Gastrocnemius medialis (tissue), 4 donors: ENCODE measurements around the gene PLAAT2. TPM values are rescaled to one million over a fixed set of nuclear protein-coding genes. Genes with fewer than 3 reads are reported as not detected.

Experiments used
- ATAC-seq, 2 donors: fragments of 150-250 bp; one replicate each; pipeline ENCODE4 v1.9.1; 2016
- DNase-seq, 2 donors: peaks; one replicate each; pipeline ENCODE4 v3.0.0-alpha.2; 2019
- H3K27ac ChIP-seq, 4 donors: fragments of 200-600 bp; sonication (generic); 1 replicate in 1 of 4; 2 replicates in 3 of 4; pipeline ENCODE4 v1.5.1; 2016 to 2018; ENCODE audit warnings: mild to moderate bottlenecking in 2 of 4, moderate library complexity in 1 of 4
- H3K27me3 ChIP-seq, 3 donors: fragments of 200-600 bp; sonication (generic) in 2 of 3; 1 replicate in 1 of 3; 2 replicates in 2 of 3; pipeline versions ENCODE4 v1.5.1 to v1.6.0; 2016 to 2019; ENCODE audit warnings: mild to moderate bottlenecking in 1 of 3, moderate library complexity in 1 of 3
- H3K36me3 ChIP-seq, 2 donors: fragments of 200-600 bp; sonication (generic) in 1 of 2; one replicate each; pipeline ENCODE4 v1.5.1; 2017 to 2018
- H3K4me1 ChIP-seq, 2 donors: fragments of 200-600 bp; sonication (generic) in 1 of 2; one replicate each; pipeline ENCODE4 v1.5.1; 2016 to 2017; ENCODE audit warnings: mild to moderate bottlenecking in 2 of 2
- H3K4me3 ChIP-seq, 4 donors: fragments of 200-600 bp; sonication (generic) in 3 of 4; 1 replicate in 1 of 4; 2 replicates in 3 of 4; pipeline ENCODE4 v1.5.1; 2016 to 2019; ENCODE audit warnings: mild to moderate bottlenecking in 2 of 4
- H3K9me3 ChIP-seq, 3 donors: fragments of 200-600 bp; sonication (generic) in 2 of 3; 1 replicate in 1 of 3; 2 replicates in 2 of 3; pipeline ENCODE4 v1.5.1; 2016 to 2019
- POLR2A ChIP-seq, 2 donors: fragments of 450-650 bp; IDR thresholded peaks; one replicate each; pipeline ENCODE4 v1.6.1; 2017; ENCODE audit warnings: antibody characterized with exemption in 2 of 2, mild to moderate bottlenecking in 2 of 2, moderate library complexity in 2 of 2
- in situ Hi-C, 4 donors: fragments of 200-750 bp; cut with MboI; loops; one replicate each; pipeline versions ENCODE4 v1.15.0 to v1.8.0; 2017; ENCODE audit warnings: low sequenced_read_pairs in 4 of 4
- intact Hi-C: fragments of 100-400 bp; cut with DNase I; formaldehyde crosslinking; loops from one replicate; pipeline ENCODE4 v1.15.1; 2023; ENCODE audit warnings: low total_unique reads
- total RNA-seq, 4 donors: library from RNA; depleted of rRNA; stranded (reverse); fragments of >200 nt; gene quantifications; one replicate each; pipeline versions ENCODE4 v1.1.0 to v1.2.3, GENCODE V29; 2016
- TF ChIP-seq, protein P1 (sequence below), 5 experiments: fragments of 450-650 bp in 3 of 5; fragments of 200-600 bp in 2 of 5; sonication (generic) in 2 of 5; IDR thresholded peaks in 4 of 5; conservative IDR thresholded peaks in 1 of 5; 1 replicate in 4 of 5; 2 replicates in 1 of 5; pipeline ENCODE4 v1.5.1; 2016 to 2019; ENCODE audit warnings: antibody characterized with exemption in 5 of 5, mild to moderate bottlenecking in 3 of 5, moderate library complexity in 3 of 5

PLAAT2 gene
- total RNA-seq, 4 donors from 2014 or later = not detected

GRCh38 chr11:63567044-63567840, 4.1 kb upstream of the PLAAT2 start:
- in situ Hi-C loops (no loop called here), intact Hi-C loops (no loop called here)
- Histone ChIP-seq H3K27ac (peak overlapping the region; percentile 24 to 60 (median 50)), H3K9me3 (no peaks in the 10 kb centered on the region), H3K4me1 (peaks cover 9 to 20% of the 10 kb centered on the region in 2 donors), H3K36me3 (no peaks in the 10 kb centered on the region), H3K4me3 (peak overlapping the region in 1 of 4 donors; percentile 15), H3K27me3 (no peaks in the 10 kb centered on the region)
- TF ChIP-seq, protein P1, sequence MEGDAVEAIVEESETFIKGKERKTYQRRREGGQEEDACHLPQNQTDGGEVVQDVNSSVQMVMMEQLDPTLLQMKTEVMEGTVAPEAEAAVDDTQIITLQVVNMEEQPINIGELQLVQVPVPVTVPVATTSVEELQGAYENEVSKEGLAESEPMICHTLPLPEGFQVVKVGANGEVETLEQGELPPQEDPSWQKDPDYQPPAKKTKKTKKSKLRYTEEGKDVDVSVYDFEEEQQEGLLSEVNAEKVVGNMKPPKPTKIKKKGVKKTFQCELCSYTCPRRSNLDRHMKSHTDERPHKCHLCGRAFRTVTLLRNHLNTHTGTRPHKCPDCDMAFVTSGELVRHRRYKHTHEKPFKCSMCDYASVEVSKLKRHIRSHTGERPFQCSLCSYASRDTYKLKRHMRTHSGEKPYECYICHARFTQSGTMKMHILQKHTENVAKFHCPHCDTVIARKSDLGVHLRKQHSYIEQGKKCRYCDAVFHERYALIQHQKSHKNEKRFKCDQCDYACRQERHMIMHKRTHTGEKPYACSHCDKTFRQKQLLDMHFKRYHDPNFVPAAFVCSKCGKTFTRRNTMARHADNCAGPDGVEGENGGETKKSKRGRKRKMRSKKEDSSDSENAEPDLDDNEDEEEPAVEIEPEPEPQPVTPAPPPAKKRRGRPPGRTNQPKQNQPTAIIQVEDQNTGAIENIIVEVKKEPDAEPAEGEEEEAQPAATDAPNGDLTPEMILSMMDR (IDR thresholded peaks at IDR 0.05 in 4 of 5, conservative IDR thresholded peaks at IDR 0.05 in 1 of 5) = no peak
- no peak for TF ChIP-seq POLR2A (IDR thresholded peaks at IDR 0.05)
- ATAC-seq = peak; percentile 86 to 87
- peak in 1 of 2 donors; percentile 28 for DNase-seq

- intact Hi-C loops = no loop called here
- no peak overlapping the region for H3K27ac ChIP-seq
These were observed 1.7 kb upstream of the PLAAT2 start for GRCh38 chr11:63564784-63565350.

GRCh38 chr11:63564056-63564774, 1.0 kb upstream of the PLAAT2 start:
- Histone ChIP-seq H3K27ac (no peak overlapping the region), H3K36me3 (no peaks in the 10 kb centered on the region), H3K27me3 (no peaks in the 10 kb centered on the region), H3K4me1 (peaks cover 9 to 15% of the 10 kb centered on the region in 2 donors), H3K9me3 (no peaks in the 10 kb centered on the region), H3K4me3 (no peak overlapping the region)
- ATAC-seq (no peak), DNase-seq (no peak)
- intact Hi-C loops (no loop called here), in situ Hi-C loops (no loop called here)
- TF ChIP-seq, protein P1 (IDR thresholded peaks at IDR 0.05 in 4 of 5, conservative IDR thresholded peaks at IDR 0.05 in 1 of 5) = no peak
- no peak for TF ChIP-seq POLR2A (IDR thresholded peaks at IDR 0.05)

More at GRCh38 chr11:63564784-63565350, 1.7 kb upstream of the PLAAT2 start:
- DNase-seq = no peak
- no peaks in the 10 kb centered on the region for H3K9me3 ChIP-seq
- H3K27me3 ChIP-seq = no peaks in the 10 kb centered on the region
- no peak overlapping the region for H3K4me3 ChIP-seq
- no peak for ATAC-seq
- TF ChIP-seq, protein P1 (IDR thresholded peaks at IDR 0.05 in 4 of 5, conservative IDR thresholded peaks at IDR 0.05 in 1 of 5) = no peak
- no peak for TF ChIP-seq POLR2A (IDR thresholded peaks at IDR 0.05)
- in situ Hi-C loops = no loop called here
- H3K4me1 ChIP-seq = peaks cover 9 to 15% of the 10 kb centered on the region in 2 donors
- no peaks in the 10 kb centered on the region for H3K36me3 ChIP-seq

DNA sequence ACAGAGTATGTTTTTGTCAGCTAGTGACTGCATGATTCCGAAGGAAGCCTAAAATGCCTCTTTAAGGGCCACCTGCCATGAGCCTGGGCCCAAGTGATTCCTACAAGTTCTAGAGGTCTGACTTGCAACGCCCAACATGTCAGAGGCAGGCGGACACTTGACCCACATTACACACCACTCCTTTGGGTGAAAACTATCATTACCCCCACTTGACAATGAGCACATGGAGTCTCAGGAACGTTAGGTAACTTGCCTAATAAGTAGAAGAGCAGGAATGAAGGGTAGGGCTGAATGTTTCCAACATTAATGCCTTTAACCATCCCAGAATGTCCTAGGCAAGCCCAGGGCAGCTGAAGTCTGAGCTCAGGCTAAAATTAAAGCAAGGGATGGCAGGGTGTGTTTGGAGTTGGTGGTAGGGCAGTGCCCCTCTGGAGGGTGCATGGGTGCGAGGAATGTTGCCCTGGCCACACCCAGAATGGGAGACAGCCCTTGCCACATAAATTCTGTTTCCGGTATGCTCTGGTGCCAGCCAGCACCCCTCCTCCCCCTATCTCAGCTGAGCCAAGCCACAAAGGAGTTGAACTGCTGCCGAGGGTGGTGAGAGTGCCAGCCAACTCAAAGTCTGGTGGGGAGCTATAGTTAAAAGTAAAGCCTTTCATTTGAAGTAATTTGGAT, 2.5 kb downstream of the PLAAT2 start:
- H3K9me3 ChIP-seq = no peaks in the 10 kb centered on the region
- no peaks in the 10 kb centered on the region for H3K4me1 ChIP-seq
- no peak overlapping the region for H3K27ac ChIP-seq
- in situ Hi-C loops (no loop called here), intact Hi-C loops (no loop called here)
- ATAC-seq (no peak), DNase-seq (no peak)
- no peaks in the 10 kb centered on the region for H3K36me3 ChIP-seq
- TF ChIP-seq POLR2A (IDR thresholded peaks at IDR 0.05) = no peak
- H3K4me3 ChIP-seq = no peak overlapping the region
- no peaks in the 10 kb centered on the region for H3K27me3 ChIP-seq
